ENCODE results near the gene PAX5.
A peak's percentile ranks its signal among the peaks of the same experiment; 100 is the strongest.

The PAX5 gene

GRCh38 chr9:37036776-37037502 is 2.9 kb upstream of the PAX5 start:
- no peak for DNase-seq

- no peak for DNase-seq
Measured at GRCh38 chr9:37036371-37036775, 2.3 kb upstream of the PAX5 start.

DNA sequence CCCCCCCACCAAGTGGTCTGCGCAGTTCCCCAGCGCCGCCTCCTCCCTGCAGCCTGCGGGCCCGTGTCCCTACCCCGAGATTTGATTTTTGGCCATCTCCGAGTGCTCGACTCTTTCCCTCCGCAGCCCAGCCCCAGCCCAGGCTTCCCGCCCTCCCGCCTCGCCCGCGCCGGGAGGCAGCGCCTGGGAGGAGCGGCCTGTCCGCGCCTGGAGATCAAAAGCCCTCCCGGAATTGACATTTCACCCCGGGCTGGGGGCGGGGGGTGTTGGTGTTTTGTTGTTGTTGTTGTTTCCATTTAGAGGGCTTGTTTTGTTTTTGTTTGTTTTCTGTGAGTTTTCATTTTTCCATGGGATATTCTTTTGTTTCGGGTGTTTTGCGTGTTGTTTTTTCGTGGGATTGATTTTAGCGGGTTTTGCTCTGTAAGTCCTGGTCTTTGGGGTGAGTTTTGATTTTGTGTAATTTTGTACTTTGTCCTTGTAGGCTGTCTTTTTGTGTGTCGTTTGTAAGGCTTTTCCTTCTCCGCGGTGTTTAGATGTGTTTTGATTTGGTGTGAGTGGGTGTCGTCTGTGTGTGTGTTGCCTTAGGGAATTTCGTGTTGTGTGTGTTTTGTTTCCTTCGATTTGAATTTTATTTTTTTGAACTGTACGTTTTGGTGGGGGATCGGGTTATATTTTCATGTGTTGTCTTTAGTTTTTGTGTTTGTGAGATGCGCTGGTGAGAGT is 1.7 kb upstream of the PAX5 start:
- no peak for DNase-seq

GRCh38 chr9:37034938-37035647 is 1.0 kb upstream of the PAX5 start:
- DNase-seq: no peak

GRCh38 chr9:37034305-37034937 is 353 bp upstream of the PAX5 start:
- DNase-seq: no peak

DNA sequence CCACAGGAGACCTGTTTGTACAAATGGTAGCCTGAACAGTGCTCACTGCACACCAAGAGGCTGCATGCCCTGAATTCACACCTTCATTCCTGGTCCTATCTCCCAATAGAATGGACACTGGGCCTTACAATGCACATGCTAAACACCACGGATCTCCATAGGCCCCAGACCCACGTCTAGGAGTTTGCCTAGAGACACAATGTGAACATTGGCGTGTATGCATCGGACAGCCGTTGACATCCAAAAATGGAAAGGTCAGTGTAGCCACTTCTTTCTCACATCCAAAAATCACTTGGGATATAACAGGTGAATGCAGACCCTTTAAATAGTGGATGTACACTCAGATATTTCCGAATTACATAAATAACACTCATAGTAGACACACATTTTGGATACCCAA is 927 bp downstream of the PAX5 start:
- DNase-seq: no peak

DNA sequence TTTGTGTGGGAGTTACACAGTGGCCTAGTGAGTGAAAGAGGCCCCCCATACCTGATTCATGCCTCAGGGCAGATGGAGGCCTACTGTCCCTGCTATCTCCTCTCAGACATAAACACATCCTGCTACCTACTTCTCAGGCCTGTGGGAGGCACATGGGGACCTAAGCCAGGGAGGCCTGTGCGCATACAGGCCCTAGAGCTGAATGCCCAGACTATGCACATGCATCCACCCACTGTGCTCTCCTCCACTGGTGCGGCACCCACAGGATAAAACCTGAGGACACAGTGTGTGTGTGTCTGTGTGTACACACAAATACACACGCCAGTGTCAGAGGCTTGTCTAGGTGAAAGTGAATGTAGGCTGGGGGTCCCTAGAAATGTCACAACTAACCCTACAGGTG is 1.4 kb downstream of the PAX5 start:
- no peak for DNase-seq

DNA sequence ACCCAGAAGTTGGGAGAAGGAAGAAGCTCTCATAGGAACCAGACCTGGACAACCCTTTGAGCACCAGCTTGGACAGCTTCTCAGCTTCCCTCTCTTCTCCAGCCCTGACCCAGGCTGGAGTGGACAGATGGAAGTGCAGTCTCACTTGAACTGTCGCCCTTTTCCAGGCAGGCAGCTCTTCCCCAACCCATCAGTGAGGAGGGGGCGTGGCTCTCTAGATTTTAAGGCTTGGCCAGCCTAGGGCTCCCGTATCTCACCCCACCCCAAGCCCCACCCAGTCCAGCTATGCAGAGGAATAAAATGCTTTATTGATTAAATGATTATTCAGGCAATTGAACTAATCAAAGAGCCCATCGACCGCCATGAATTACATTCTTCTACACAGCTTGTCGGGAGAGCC is 2.2 kb downstream of the PAX5 start:
- DNase-seq: no peak

- no peak for DNase-seq
Measured at GRCh38 chr9:37031081-37031480, 3.0 kb downstream of the PAX5 start.

- DNase-seq: no peak
Measured at GRCh38 chr9:37030611-37030939, 3.5 kb downstream of the PAX5 start.

DNA sequence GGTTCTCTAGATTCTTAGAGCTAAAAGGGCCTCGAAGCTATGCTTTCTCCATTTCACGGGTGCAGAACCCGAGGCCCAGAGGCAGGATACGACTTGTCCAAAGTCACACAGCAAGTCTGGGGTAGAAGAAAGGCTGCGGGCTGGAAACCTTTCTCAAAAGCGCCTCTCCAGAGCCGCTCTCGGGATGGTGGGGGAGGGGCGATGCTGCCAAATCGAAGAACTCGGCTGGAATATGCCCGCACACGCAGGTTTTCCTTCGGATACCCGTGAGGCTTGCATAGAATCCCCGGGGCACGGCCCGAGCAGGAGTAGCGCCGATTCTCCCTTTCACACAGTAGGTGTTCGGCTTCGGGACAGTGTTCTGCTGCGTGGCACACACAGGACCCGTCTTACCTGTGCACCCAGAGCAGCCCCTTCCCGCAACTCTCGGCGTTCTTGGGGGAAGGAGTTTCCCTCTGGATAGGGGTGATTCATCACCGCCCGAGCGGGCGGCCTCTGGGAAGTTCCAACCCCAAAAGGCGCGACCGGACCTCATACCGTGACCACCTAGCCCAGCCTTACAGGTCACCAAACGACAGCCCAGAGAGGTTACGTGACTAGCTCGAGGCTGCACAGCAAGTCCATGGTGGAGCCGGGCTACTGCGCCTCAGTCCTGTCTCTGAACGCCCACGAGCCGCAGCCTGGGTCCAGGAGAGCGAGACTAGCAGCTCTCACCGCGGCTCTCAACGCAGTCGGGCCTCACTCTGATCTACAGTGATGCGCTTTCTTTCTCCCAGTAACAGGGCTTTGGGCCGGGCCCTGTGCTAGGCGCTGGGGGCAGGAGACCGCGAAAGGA is 4.1 kb downstream of the PAX5 start:
- DNase-seq: no peak

DNA sequence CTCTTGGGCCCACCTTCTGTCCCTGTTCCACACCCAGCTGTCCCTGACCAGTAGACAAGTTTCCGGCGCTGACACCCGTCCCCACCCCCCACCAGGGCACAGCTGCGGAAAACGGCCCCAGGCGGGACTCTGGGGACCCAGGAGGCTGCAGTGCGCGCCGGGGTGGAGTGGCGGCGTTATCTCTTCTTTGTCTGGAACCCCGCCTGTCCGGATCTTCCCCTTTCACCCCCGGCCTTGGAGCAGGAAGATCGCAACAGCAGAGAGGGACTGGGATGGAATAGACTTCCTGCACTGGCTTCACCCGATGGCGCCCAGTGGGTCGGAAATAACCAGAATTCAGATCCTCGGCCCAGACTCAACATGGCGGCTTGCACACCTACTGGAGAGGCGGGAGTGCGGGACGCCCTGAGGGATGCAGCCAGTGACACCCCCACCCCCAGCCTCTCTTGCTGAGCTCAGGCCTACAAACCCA is 4.7 kb downstream of the PAX5 start:
- no peak for DNase-seq

DNA sequence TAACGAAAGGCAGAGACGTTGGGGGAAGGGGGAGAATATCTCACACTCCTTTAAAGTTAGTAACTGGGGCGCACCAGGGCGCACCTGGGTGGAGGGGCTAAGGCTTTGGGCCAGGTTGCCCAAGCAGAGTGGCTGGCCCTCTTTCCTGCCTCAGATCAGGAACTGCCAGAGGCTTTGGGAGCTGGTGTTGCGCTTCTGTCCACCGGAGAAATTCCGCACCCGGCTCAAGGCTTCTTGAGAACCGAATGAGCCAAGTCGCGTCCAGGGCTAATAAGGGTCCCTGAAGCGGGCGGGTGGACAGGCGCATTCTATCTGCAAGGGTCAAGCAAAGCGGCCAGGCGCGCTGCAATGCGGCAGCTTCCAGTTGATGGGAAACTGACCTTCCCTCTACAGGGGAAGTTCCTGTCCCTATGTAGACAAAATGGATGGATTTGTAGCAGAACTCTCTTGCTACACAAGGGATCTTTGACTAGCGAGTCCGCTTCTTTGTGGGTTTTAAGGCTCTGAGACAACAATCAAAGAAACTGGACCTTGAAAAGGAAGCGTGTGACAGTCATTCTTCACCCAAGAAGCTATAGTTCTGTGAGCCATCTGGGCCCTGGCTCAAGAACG is 5.5 kb downstream of the PAX5 start:
- DNase-seq: no peak

GRCh38 chr9:37027582-37028419 is 6.3 kb downstream of the PAX5 start:
- peak; percentile 74 for DNase-seq

DNA sequence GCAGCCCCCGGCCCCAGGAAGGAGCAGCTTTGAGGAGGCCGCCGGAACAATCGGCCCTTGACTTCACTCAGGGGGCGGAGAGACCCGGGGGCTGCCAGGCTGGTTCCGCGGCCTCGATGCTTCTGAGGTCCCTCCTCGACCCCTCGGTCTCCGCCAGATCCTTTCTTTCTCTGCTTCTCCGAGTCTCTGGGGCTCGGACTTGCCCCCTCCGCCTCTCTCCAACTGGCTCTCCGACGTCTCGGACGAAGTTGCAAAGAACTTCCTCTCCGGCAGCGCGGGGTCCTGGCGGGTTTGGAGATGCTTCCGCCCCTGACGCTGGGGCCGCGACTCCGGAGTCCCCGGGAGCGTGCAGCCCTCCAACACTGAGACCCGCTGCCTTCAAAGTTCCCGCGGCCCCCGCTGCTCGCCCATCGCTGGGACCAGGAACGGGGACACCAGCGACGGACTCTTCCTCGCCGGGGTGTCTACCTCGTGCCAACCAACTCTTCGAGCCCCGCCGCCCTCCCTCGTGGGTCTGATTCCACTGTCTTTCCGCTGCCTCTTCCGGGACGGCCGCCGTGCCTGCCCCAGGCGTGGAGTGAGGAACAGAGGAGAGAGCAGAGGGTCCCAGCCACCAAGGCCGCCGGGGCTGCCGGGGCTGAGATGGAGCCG is 7.0 kb downstream of the PAX5 start:
- no peak for DNase-seq

DNA sequence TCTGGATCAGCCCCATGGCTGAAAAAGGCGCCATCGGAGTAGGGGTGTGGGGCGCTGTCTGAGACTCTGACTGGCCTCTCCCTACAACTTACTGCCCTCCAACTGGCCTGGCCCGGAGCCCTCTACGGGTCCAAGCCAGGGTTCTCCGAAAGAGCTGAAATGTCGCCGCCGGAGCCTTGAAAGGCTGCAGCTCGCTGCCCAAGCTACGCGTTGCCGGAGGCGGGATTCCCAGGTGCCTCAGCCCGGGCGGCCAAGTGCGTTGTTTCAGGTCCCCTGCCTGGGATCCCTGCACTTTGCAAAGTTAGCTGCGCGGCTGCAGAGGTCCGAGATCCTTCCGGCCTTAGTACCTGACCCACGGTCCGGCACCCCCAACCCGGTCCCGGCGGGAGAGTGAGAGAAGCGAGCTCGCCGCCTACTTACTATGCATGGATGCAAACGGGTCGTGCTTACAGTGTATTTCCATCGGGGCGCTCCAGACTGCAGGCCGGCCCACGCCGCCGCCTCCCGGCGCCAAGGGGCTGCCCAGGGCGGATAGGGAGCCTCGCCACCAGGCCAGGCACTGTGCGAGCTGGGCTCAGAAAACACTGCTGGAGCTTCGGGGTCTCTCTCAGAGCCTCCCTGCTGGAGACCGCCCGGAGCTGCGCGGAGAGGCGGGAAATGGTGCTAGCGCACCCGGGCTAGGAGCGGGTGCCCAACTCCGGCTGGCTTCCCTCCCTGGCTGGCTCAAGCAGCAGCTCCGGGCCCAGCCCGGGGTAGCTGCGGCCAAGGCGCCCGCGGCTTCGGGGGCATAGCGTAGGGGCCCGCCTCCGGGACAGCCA is 7.7 kb downstream of the PAX5 start:
- DNase-seq: no peak

DNA sequence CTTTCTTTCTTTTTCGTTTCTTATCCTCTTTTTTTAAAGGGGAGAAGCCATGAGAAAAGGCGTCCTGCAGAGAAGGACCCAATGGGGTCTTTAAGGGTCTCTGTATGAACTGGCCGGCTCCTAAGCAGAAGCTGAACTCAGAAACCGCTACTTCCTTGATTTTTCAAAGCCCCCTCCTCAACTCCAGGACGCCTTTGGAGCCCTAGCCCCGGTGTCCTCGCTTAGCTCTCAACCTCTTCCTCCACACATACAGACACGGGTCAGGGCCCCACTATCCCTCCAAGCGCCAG is 8.3 kb downstream of the PAX5 start:
- no peak for DNase-seq

DNA sequence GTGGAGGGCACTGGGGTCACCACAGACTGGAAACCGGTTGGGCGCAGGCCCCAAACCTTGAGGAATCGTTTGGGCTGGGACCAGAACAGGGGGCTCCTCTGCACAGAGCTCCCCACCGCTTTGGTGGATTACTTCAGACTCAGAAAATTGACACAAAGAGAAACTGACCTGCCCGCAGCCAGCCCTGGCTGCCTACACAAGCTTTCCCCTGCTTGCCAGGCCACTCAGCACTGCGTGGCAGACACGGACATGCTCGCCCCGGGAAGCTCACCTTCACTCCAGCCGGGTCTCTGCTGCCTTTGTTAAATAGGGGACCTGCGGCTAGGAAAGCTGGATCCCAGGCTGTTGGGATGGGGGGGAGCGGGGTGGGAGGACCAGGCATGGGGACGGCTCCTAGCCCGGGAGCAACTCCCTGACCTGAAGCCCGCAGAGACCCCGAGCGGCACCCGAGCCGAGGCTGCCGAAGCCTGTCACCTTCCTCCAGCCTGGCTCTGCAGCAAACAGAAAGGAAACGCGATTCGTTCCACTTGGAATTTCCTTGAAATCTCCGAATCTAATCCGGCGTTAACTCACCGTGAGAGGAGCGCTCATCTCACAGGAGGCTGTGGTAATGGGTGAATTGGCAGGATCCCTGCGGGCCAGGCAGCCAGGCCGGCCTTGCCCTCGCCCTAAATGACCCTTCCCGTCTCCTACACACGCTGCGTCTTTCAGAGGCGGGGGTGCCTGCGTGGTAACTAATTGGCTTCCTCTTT is 8.8 kb downstream of the PAX5 start:
- no peak for DNase-seq

DNA sequence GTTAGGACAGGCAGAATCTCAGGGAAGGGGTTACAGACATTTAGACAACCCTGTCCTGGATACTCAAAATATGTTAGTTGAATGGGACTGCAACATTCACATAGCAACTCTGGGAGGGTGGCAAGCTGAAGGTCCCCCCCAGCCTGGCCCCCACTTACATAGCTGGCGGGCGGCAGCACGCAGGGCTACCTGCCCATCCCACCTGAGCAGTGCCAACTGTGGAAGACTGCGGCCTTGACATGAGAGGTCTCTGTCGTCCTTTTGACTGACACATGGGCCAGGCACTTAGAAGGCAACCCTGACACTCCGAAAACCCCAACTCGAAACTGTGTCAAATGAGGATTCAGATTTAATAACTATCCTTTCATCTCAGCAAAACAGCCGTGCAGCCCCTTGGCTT is 16.5 kb downstream of the PAX5 start:
- DNase-seq: no peak

All from effector CD4-positive, alpha-beta T cell (primary cell).